PC-3 (cell line): Measurements from ENCODE around the gene RAB20. TPM values are rescaled to one million over a fixed set of nuclear protein-coding genes. Genes with fewer than 3 reads are reported as not detected.

Experiments
- ATAC-seq: fragments of 200-7000 bp; cut with Tn5 transposase; 2 replicates; pipeline ENCODE4 v1.9.1; 2020; ENCODE audit warnings: mild to moderate bottlenecking, moderate library complexity
- BruUV-seq: library from RNA; stranded (reverse); fragments of 400-500 nt; replicated peaks from 2 replicates; lab custom pipeline; 2021; lab: Mats Ljungman, UMichigan
- CTCF ChIA-PET: fragments of 300-600 bp; sonication (Branson Sonifier 250); formaldehyde crosslinking; loops from one replicate; lab custom pipeline; 2022; ENCODE audit warnings: antibody characterized with exemption; lab: Charles Lee
- POLR2A ChIA-PET: fragments of 300-600 bp; sonication (Branson Sonifier 250); formaldehyde crosslinking; loops from one replicate; lab custom pipeline; 2022; ENCODE audit warnings: antibody characterized with exemption; ENCODE audit not compliant: unreplicated experiment; lab: Charles Lee
- DNase-seq: peaks from one replicate; pipeline ENCODE4 v3.0.0-alpha.2; 2015
- H2AFZ ChIP-seq: fragments of 300-600 bp; sonication (generic); 2 replicates; pipeline ENCODE4 v1.6.0; 2016; ENCODE audit warnings: antibody characterized with exemption, low read length
- H3F3A ChIP-seq: fragments of 300-600 bp; sonication (generic); one replicate; pipeline ENCODE4 v1.6.0; 2017; ENCODE audit warnings: antibody characterized with exemption, low read length, control low read depth, mild to moderate bottlenecking; ENCODE audit not compliant: unreplicated experiment
- H3K27ac ChIP-seq: fragments of 300-600 bp; sonication (generic); 2 replicates; pipeline ENCODE4 v1.5.1; 2016; ENCODE audit warnings: mild to moderate bottlenecking, low read length
- H3K27me3 ChIP-seq: fragments of 300-600 bp; sonication (generic); 2 replicates; pipeline ENCODE4 v1.6.1; 2016; ENCODE audit warnings: low read length, mixed read lengths
- H3K36me3 ChIP-seq: fragments of 300-600 bp; sonication (generic); 2 replicates; pipeline ENCODE4 v1.6.1; 2016; ENCODE audit warnings: low read depth, mixed run types, low read length, mixed read lengths
- H3K4me1 ChIP-seq: fragments of 300-600 bp; sonication (generic); 2 replicates; pipeline ENCODE4 v1.5.1; 2016; ENCODE audit warnings: low read length; ENCODE audit not compliant: insufficient read depth
- H3K4me2 ChIP-seq: fragments of 300-600 bp; sonication (generic); 2 replicates; pipeline ENCODE4 v1.6.0; 2016; ENCODE audit warnings: low read length
- H3K4me3 ChIP-seq: fragments of 300-600 bp; sonication (generic); 2 replicates; pipeline ENCODE4 v1.5.1; 2016; ENCODE audit warnings: mild to moderate bottlenecking, low read length, mixed read lengths
- H3K79me2 ChIP-seq: fragments of 300-600 bp; sonication (generic); 2 replicates; pipeline ENCODE4 v1.6.1; 2017; ENCODE audit warnings: low read length, mixed read lengths
- H3K9ac ChIP-seq: fragments of 300-600 bp; sonication (generic); 2 replicates; pipeline ENCODE4 v1.6.0; 2016; ENCODE audit warnings: mild to moderate bottlenecking, low read length
- H3K9me2 ChIP-seq: fragments of 300-600 bp; sonication (generic); replicated peaks from 2 replicates; pipeline ENCODE4 v1.6.1; 2016; ENCODE audit warnings: mixed run types, low read length, mixed read lengths
- H3K9me3 ChIP-seq: fragments of 300-600 bp; sonication (generic); 2 replicates; pipeline ENCODE4 v1.6.1; 2016; ENCODE audit warnings: low read length, mixed read lengths
- H4K20me1 ChIP-seq: fragments of 300-600 bp; sonication (generic); 2 replicates; pipeline ENCODE4 v1.6.1; 2016; ENCODE audit warnings: low read length, mixed read lengths
- EZH2 ChIP-seq: fragments of 300-600 bp; sonication (generic); IDR thresholded peaks from one replicate; pipeline ENCODE4 v1.6.1; 2017; ENCODE audit warnings: antibody characterized with exemption, mild to moderate bottlenecking, low read length; ENCODE audit not compliant: unreplicated experiment
- EZH2phosphoT487 ChIP-seq: fragments of 300-600 bp; sonication (generic); IDR thresholded peaks from 2 replicates; pipeline ENCODE4 v1.6.1; 2018; ENCODE audit warnings: mild to moderate bottlenecking, antibody characterized with exemption, low read length, borderline replicate concordance
- intact Hi-C: fragments of 100-400 bp; cut with micrococcal nuclease; formaldehyde crosslinking; loops from 2 replicates; pipeline ENCODE4 v1.9.0; 2023
- total RNA-seq: library from RNA; depleted of rRNA; stranded (reverse); fragments of >200 nt; gene quantifications from 2 replicates; pipeline ENCODE4 v1.2.3, GENCODE V29; 2014
- TF ChIP-seq, protein P1 (sequence below): fragments of 300-600 bp; sonication (generic); conservative IDR thresholded peaks from 2 replicates; pipeline ENCODE4 v1.5.1; 2017; ENCODE audit warnings: antibody characterized with exemption, low read depth, mild to moderate bottlenecking, low read length

The RAB20 gene
- total RNA-seq, 1 experiment from 2014 or later, result 22.9 TPM

- no peak overlapping the region for H3K4me3 ChIP-seq
- ATAC-seq, result no peak
- H3K4me1 ChIP-seq, result peaks cover 17% of the 10 kb centered on the region
- no peak overlapping the region for H3K27ac ChIP-seq
- no peaks in the 10 kb centered on the region for H3K9me3 ChIP-seq
- no peak overlapping the region for H2AFZ ChIP-seq
- no peaks in the 10 kb centered on the region for H3F3A ChIP-seq
- no peak overlapping the region for H3K4me2 ChIP-seq
- H3K79me2 ChIP-seq, result peaks cover 6% of the 10 kb centered on the region; the same call in 1 of the 2 replicates
- H3K27me3 ChIP-seq, result no peaks in the 10 kb centered on the region
- no peaks in the 10 kb centered on the region for H3K36me3 ChIP-seq
- H3K9ac ChIP-seq, result no peak overlapping the region
- no peak for DNase-seq
- TF ChIP-seq, protein P1, sequence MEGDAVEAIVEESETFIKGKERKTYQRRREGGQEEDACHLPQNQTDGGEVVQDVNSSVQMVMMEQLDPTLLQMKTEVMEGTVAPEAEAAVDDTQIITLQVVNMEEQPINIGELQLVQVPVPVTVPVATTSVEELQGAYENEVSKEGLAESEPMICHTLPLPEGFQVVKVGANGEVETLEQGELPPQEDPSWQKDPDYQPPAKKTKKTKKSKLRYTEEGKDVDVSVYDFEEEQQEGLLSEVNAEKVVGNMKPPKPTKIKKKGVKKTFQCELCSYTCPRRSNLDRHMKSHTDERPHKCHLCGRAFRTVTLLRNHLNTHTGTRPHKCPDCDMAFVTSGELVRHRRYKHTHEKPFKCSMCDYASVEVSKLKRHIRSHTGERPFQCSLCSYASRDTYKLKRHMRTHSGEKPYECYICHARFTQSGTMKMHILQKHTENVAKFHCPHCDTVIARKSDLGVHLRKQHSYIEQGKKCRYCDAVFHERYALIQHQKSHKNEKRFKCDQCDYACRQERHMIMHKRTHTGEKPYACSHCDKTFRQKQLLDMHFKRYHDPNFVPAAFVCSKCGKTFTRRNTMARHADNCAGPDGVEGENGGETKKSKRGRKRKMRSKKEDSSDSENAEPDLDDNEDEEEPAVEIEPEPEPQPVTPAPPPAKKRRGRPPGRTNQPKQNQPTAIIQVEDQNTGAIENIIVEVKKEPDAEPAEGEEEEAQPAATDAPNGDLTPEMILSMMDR, result no peak
- no peak for TF ChIP-seq EZH2
- TF ChIP-seq EZH2phosphoT487, result no peak
- no peaks in the 10 kb centered on the region for H4K20me1 ChIP-seq
- no peaks in the 10 kb centered on the region for H3K9me2 ChIP-seq
- ChIA-PET CTCF (no interaction called here), POLR2A (no interaction called here)
- no TSS peak for BruUV-seq
- intact Hi-C loops, result no loop called here
Observed at GRCh38 chr13:110528911-110529310, 32.6 kb downstream of the RAB20 start.

GRCh38 chr13:110528371-110528770 lies 33.2 kb downstream of the RAB20 start:
- H3K9me3 ChIP-seq, result no peaks in the 10 kb centered on the region
- H3K79me2 ChIP-seq, result peaks cover 12% of the 10 kb centered on the region; the same call in 1 of the 2 replicates
- BruUV-seq, result no TSS peak
- H3K27ac ChIP-seq, result no peak overlapping the region
- ChIA-PET CTCF (no interaction called here), POLR2A (no interaction called here)
- H3F3A ChIP-seq, result no peaks in the 10 kb centered on the region
- no peak overlapping the region for H3K4me3 ChIP-seq
- no peaks in the 10 kb centered on the region for H3K9me2 ChIP-seq
- H3K36me3 ChIP-seq, result no peaks in the 10 kb centered on the region
- ATAC-seq (no peak), DNase-seq (no peak)
- TF ChIP-seq EZH2 (no peak), EZH2phosphoT487 (no peak)
- TF ChIP-seq, protein P1, result no peak
- intact Hi-C loops, result no loop called here
- H3K4me2 ChIP-seq, result no peak overlapping the region
- no peaks in the 10 kb centered on the region for H3K27me3 ChIP-seq
- H3K4me1 ChIP-seq, result peaks cover 18% of the 10 kb centered on the region
- H3K9ac ChIP-seq, result no peak overlapping the region
- H4K20me1 ChIP-seq, result no peaks in the 10 kb centered on the region
- no peak overlapping the region for H2AFZ ChIP-seq
